Left ventricle myocardium inferior (tissue), 1 donor: Measurements from ENCODE around the gene RAF1. TPM values are rescaled to one million over a fixed set of nuclear protein-coding genes. Genes with fewer than 3 reads are reported as not detected.
"Not testable (repeated sequence)": the region's sequence is repeated elsewhere in the genome, so short reads cannot be mapped to it uniquely, and the experiment has no call there.

Experiments used
- DNase-seq: peaks from one replicate; pipeline ENCODE4 v3.0.0-alpha.2; 2020
- H3K27ac ChIP-seq: fragments of 200-600 bp; replicated peaks from 2 replicates; pipeline ENCODE4 v1.8.0; 2021
- H3K27me3 ChIP-seq: fragments of 200-600 bp; 2 replicates; pipeline ENCODE4 v1.8.0; 2021; ENCODE audit warnings: low read depth
- H3K36me3 ChIP-seq: fragments of 200-600 bp; 2 replicates; pipeline ENCODE4 v1.8.0; 2021
- H3K4me1 ChIP-seq: fragments of 200-600 bp; 2 replicates; pipeline ENCODE4 v1.8.0; 2021
- H3K4me3 ChIP-seq: fragments of 200-600 bp; 2 replicates; pipeline ENCODE4 v1.8.0; 2021; ENCODE audit warnings: mild to moderate bottlenecking, moderate library complexity
- H3K9me3 ChIP-seq: fragments of 200-600 bp; replicated peaks from 2 replicates; pipeline ENCODE4 v1.8.0; 2021
- CTCF ChIP-seq: fragments of 200-600 bp; IDR thresholded peaks from 2 replicates; pipeline ENCODE4 v1.8.0; 2021; ENCODE audit warnings: antibody characterized with exemption, mild to moderate bottlenecking, borderline replicate concordance
- intact Hi-C: fragments of 100-400 bp; cut with micrococcal nuclease; formaldehyde crosslinking; loops from one replicate; pipeline ENCODE4 v1.11.0; 2022
- total RNA-seq: library from RNA; stranded (reverse); fragmentation: NEBNext Ultra II Directional; extraction: Animal tissue kit (Norgen Biotek cat#: 25700); gene quantifications from one replicate; pipeline ENCODE4 v1.2.1, GENCODE V29; 2021
- donor health status: DM: no; HTN: yes; CAD: no; lungs with severe emphysema.

Gene RAF1
- total RNA-seq, 1 donor from 2014 or later: 137 TPM

DNA sequence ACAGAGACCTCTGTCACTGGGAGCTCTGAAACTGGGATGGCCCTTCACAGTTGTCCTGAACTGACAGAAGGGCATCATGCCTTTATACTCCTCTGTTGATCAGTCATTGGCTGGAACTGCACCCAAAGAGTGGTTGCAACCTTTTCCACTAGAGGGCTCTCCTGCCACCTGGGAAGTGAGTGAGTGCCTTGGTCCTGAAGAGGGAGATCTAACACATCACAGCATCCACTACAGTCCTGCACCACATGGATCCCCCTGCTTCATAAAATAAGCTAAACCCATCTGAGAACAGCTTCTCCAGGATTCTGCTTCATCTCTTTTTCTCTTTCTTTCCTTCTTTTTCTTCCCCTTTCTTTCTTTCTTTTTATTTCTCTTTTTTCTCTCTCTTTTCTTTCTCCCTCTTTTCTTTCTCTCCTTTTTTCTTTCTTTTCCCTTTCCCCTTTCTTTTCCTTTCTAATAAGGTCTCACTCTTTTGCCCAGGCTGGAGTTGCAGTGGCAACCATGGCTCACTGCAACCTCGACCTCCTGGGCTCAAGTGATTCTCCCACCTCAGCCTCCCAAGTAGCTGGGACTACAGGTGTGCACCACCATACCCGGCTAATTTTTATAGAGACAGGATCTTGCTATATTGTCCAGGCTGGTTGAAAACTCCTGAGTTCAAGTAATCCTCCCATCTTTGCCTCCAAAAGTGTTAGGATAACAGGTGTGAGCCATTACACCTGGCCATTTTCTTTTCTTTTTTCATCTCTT lies 42.8 kb upstream of the RAF1 start:
- no peak overlapping the region for H3K27ac ChIP-seq
- H3K36me3 ChIP-seq: no peaks in the 10 kb centered on the region
- TF ChIP-seq CTCF: peak; percentile 77
- intact Hi-C loops: no loop called here
- no peaks in the 10 kb centered on the region for H3K9me3 ChIP-seq
- DNase-seq: peak; percentile 24
- H3K27me3 ChIP-seq: no peaks in the 10 kb centered on the region
- H3K4me3 ChIP-seq: no peak overlapping the region
- peaks cover 23% of the 10 kb centered on the region for H3K4me1 ChIP-seq

DNA sequence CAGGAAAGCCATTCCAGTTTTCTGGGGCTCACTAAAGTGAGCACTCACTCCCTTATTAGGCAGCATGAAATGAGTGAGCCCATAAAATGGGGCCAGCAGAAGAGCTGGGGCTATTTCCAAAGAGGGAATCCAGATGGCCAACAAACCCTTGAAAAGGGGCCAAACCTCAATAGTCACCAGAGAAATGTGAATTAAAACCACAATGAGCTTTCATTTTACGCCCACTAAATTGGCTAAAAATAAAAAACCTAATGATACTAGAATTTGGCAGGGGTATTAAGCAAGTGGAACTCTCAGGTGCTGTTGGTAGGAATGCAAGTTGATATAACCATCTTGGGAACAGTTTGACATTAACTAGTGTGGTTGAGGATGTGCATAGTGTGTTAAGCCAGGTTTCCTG lies 42.1 kb upstream of the RAF1 start:
- Histone ChIP-seq H3K27ac (no peak overlapping the region), H3K4me1 (peaks cover 23% of the 10 kb centered on the region), H3K36me3 (no peaks in the 10 kb centered on the region), H3K4me3 (no peak overlapping the region), H3K9me3 (no peaks in the 10 kb centered on the region), H3K27me3 (no peaks in the 10 kb centered on the region)
- intact Hi-C loops: no loop called here
- no peak for TF ChIP-seq CTCF
- DNase-seq: no peak

- intact Hi-C loops: no loop called here
- H3K36me3 ChIP-seq: no peaks in the 10 kb centered on the region
- H3K4me1 ChIP-seq: peaks cover 23% of the 10 kb centered on the region
- H3K4me3 ChIP-seq: no peak overlapping the region
- no peak overlapping the region for H3K27ac ChIP-seq
- TF ChIP-seq CTCF: no peak
- H3K9me3 ChIP-seq: no peaks in the 10 kb centered on the region
- H3K27me3 ChIP-seq: no peaks in the 10 kb centered on the region
- DNase-seq: no peak
Observed at GRCh38 chr3:12705374-12705926, 41.5 kb upstream of the RAF1 start.

DNA sequence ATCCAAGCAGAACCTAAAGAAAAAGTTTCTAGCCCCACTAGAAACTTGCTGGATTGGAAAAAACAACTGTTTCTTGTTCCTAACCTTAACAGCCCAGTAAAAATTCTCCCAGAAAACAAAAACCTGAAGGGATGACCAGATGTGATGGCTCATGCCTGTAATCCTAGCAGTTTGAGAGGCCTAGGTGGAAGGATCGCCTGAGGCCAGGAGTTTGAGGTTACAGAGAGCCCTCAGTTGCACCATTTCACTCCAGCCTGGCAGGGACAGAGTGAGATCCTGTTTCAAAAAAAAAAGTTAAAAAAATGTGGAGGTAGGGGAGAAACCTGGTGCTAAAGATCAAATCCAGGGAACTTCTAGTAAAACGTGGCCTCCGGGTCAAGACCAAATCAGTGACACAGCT lies 38.6 kb upstream of the RAF1 start:
- intact Hi-C loops: no loop called here
- no peak for TF ChIP-seq CTCF
- Histone ChIP-seq H3K36me3 (no peaks in the 10 kb centered on the region), H3K9me3 (no peaks in the 10 kb centered on the region), H3K4me3 (no peak overlapping the region), H3K27me3 (no peaks in the 10 kb centered on the region), H3K27ac (no peak overlapping the region), H3K4me1 (peaks cover 13% of the 10 kb centered on the region)
- DNase-seq: no peak

DNA sequence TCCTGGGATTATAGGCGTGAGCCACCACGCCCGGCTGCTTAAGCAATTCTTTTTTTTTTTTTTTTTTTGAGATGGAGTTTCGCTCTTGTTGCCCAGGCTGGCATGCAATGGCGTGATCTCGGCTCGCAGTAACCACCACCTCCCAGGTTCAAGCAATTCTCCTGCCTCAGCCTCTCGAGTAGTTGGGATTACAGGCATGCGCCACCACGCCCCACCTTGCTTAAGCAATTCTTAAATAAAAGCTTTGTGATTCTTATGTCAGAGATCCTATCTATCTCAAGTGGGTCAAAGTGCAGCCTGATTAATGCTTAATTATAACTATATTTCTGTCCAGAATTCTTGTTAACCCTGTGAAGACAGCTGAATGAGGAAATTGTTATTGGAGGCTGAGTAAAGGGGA lies 37.7 kb upstream of the RAF1 start:
- H3K4me3 ChIP-seq, H3K36me3 ChIP-seq, H3K27me3 ChIP-seq, H3K9me3 ChIP-seq, intact Hi-C loops, DNase-seq, H3K27ac ChIP-seq: not testable (repeated sequence)
- H3K4me1 ChIP-seq: peaks cover 13% of the 10 kb centered on the region

DNA sequence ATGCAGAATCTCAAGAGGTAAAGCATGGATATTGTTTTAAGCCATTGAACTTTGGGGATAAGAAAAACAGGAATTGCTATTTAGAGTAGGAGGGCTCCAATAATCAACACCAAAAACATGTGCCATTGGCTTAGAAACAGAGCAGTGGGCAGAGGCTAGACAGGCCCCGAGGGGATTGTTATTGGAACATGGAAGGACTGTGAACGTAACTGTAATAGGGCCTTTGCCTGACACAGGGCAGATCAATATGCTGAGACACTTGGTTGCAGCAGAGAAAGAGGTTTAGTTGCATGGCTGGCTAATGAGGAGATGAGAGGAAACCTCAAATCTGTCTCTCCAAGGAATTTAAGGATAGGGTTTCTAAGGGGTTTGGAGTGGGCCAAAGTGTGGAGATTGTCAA lies 36.9 kb upstream of the RAF1 start:
- H3K9me3 ChIP-seq: no peaks in the 10 kb centered on the region

More for the DNA sequence above, 36.9 kb upstream of the RAF1 start:
- Histone ChIP-seq H3K27ac (no peak overlapping the region), H3K4me1 (peaks cover 8% of the 10 kb centered on the region), H3K4me3 (no peak overlapping the region), H3K36me3 (no peaks in the 10 kb centered on the region), H3K27me3 (no peaks in the 10 kb centered on the region)
- intact Hi-C loops: no loop called here
- TF ChIP-seq CTCF: no peak
- DNase-seq: no peak
